ENCODE measurements around the gene ZFYVE27.

ZFYVE27 gene

DNA sequence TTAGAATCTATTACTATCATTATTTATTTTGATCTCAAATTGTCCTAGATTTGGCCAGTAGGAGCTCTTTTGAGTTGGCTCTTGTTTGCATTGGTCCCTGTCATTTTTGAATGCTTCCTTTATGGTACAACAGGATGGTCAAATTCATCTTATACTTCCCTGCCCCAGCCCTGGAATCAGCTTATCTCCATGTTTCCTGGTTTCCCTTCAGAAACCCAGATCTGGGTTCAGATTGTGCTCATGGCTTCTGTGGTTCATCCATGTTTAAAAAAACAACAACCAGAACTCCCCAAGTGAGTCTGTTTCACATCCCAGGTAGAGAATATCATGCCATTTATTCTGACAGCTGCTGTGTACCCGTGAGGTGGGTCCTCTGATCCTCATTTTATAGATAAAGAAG is 10.6 kb downstream of the ZFYVE27 start:
- no peak overlapping the region for H3K27ac ChIP-seq (ENCODE audit: insufficient read depth, low read depth, low read length, poor library complexity, severe bottlenecking)
- peaks cover 13% of the 10 kb centered on the region for H3K36me3 ChIP-seq (ENCODE audit: control insufficient read depth, insufficient read depth, low read length)
- H3K4me3 ChIP-seq (ENCODE audit: insufficient read depth, low read depth, low read length), result no peak overlapping the region
- 85 to 93% methylated on average over 1 of the region's 1 CpG for WGBS, 2 experiments
- H3K9me3 ChIP-seq (ENCODE audit: control insufficient read depth, low read length), result no peaks in the 10 kb centered on the region
- H3K27me3 ChIP-seq (ENCODE audit: control insufficient read depth, insufficient read depth, low read length, poor library complexity, severe bottlenecking), result no peaks in the 10 kb centered on the region
- no peaks in the 10 kb centered on the region for H3K4me1 ChIP-seq (ENCODE audit: control insufficient read depth, insufficient read depth, low read length)

DNA sequence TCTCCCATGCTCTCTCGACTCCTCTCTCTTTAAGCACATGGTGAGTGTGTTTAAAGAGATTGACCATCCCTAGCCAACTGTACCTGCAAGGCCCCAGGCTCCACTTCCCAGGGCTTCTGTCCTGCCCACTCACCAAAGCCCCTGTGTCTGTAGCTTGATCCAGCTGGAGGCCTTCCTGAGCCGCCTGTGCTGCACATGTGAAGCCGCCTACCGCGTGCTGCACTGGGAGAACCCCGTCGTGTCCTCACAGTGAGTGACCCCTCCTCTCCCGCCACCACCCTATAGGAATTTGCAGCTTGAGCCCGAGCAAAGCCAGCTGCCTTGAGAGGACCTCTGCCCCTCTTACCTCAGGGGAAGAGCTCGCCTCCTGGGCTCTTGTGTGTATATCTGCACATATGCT is 11.2 kb downstream of the ZFYVE27 start:
- peaks cover 13% of the 10 kb centered on the region for H3K36me3 ChIP-seq (ENCODE audit: control insufficient read depth, insufficient read depth, low read length)
- H3K4me1 ChIP-seq (ENCODE audit: control insufficient read depth, insufficient read depth, low read length), result no peaks in the 10 kb centered on the region
- WGBS, 2 experiments, result 92 to 95% methylated on average over 10 of the region's 10 CpGs
- H3K4me3 ChIP-seq (ENCODE audit: insufficient read depth, low read depth, low read length), result no peak overlapping the region
- no peaks in the 10 kb centered on the region for H3K9me3 ChIP-seq (ENCODE audit: control insufficient read depth, low read length)
- H3K27me3 ChIP-seq (ENCODE audit: control insufficient read depth, insufficient read depth, low read length, poor library complexity, severe bottlenecking), result no peaks in the 10 kb centered on the region
- H3K27ac ChIP-seq (ENCODE audit: insufficient read depth, low read depth, low read length, poor library complexity, severe bottlenecking), result no peak overlapping the region

DNA sequence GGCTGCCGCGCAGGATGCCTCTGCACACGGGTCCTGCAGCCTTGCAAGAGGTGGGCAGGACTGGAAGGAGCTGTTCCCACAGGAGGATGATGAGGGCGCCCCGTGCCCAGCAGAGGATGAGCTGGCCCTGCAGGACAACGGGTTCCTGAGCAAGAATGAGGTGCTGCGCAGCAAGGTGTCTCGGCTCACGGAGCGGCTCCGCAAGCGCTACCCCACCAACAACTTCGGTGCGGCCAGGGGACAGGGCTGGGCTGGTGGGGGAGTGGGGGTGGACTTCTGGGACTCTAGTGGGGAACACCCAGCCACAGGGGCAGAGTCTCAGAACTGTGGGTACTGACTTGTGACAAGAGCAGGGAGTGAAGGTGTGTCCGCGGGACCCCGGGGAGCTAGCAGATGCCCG is 16.0 kb downstream of the ZFYVE27 start:
- no peak overlapping the region for H3K27ac ChIP-seq (ENCODE audit: insufficient read depth, low read depth, low read length, poor library complexity, severe bottlenecking)
- H3K9me3 ChIP-seq (ENCODE audit: control insufficient read depth, low read length), result no peaks in the 10 kb centered on the region
- no peak overlapping the region for H3K4me3 ChIP-seq (ENCODE audit: insufficient read depth, low read depth, low read length)
- WGBS, 2 experiments, result 95 to 96% methylated on average over 18 of the region's 18 CpGs
- H3K4me1 ChIP-seq (ENCODE audit: control insufficient read depth, insufficient read depth, low read length), result no peaks in the 10 kb centered on the region
- peaks cover 8% of the 10 kb centered on the region for H3K36me3 ChIP-seq (ENCODE audit: control insufficient read depth, insufficient read depth, low read length)
- no peaks in the 10 kb centered on the region for H3K27me3 ChIP-seq (ENCODE audit: control insufficient read depth, insufficient read depth, low read length, poor library complexity, severe bottlenecking)

DNA sequence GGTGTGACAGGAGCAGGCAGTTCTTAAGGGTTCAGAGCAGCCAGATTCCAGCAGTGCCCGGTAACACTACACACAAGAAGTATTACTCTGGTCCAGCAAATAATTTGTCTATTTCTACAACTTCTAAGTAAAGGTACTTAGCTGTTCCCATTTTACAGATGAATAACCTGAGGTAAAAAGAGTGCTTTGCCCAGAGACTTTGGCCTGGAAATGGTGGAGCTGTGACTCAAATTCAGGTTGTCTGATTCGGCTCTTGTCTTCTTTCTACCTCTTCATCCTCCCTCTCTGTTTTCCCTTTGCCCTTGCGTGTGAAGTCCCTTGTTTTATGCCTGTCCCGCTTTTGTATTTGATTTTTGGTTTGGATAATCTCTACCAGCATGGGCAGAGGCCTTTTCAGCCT is 17.8 kb downstream of the ZFYVE27 start:
- H3K36me3 ChIP-seq (ENCODE audit: control insufficient read depth, insufficient read depth, low read length), result peaks cover 6% of the 10 kb centered on the region
- H3K27ac ChIP-seq (ENCODE audit: insufficient read depth, low read depth, low read length, poor library complexity, severe bottlenecking), result no peak overlapping the region
- H3K4me3 ChIP-seq (ENCODE audit: insufficient read depth, low read depth, low read length), result no peak overlapping the region
- no peaks in the 10 kb centered on the region for H3K9me3 ChIP-seq (ENCODE audit: control insufficient read depth, low read length)
- WGBS, 2 experiments, result 83 to 87% methylated on average over 4 of the region's 4 CpGs
- H3K4me1 ChIP-seq (ENCODE audit: control insufficient read depth, insufficient read depth, low read length), result no peaks in the 10 kb centered on the region
- no peaks in the 10 kb centered on the region for H3K27me3 ChIP-seq (ENCODE audit: control insufficient read depth, insufficient read depth, low read length, poor library complexity, severe bottlenecking)

DNA sequence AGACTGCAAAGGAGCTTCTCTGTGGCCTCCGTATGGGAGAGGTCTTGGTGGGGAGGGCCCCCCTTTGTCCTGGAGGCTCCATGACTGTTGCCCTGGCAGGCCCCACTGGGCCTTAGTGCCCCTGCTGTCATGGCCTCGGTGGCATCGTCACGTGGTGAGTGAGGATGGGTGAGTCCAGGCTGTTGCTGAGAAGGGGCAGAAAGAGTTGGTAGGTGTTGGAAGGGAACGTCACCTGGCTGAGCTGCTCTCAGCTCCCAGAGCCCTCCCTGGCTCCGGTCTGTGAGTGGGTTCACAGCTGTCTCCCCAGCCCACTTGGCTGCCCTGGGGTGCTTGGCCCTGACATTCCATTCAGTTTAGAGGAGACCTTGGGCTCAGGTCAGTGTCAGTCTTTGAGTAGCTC is 18.8 kb downstream of the ZFYVE27 start:
- H3K4me1 ChIP-seq (ENCODE audit: control insufficient read depth, insufficient read depth, low read length), result no peaks in the 10 kb centered on the region
- no peak overlapping the region for H3K27ac ChIP-seq (ENCODE audit: insufficient read depth, low read depth, low read length, poor library complexity, severe bottlenecking)
- no peaks in the 10 kb centered on the region for H3K27me3 ChIP-seq (ENCODE audit: control insufficient read depth, insufficient read depth, low read length, poor library complexity, severe bottlenecking)
- H3K9me3 ChIP-seq (ENCODE audit: control insufficient read depth, low read length), result no peaks in the 10 kb centered on the region
- H3K36me3 ChIP-seq (ENCODE audit: control insufficient read depth, insufficient read depth, low read length), result peaks cover 4% of the 10 kb centered on the region
- H3K4me3 ChIP-seq (ENCODE audit: insufficient read depth, low read depth, low read length), result no peak overlapping the region
- 92 to 95% methylated on average over 6 of the region's 6 CpGs for WGBS, 2 experiments

DNA sequence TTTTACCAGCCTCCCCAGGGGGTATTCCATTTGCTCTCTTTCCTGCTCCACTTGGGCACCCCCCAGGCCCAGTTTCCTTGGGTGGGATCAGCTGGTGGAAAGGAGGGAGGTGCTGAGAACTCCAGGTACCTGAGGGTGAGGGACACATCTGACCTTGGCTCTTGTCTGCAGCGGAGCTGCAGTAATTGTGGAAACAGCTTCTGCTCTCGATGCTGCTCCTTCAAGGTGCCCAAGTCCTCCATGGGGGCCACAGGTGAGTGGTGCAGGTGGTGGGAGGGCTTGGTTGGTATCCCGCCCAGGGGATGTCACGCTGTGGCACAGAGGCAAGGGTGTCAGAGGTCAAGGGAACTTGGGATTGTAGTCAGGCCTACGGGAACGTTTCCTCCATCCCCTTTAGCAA is 20.5 kb downstream of the ZFYVE27 start:
- peaks cover 4% of the 10 kb centered on the region for H3K36me3 ChIP-seq (ENCODE audit: control insufficient read depth, insufficient read depth, low read length)
- H3K27ac ChIP-seq (ENCODE audit: insufficient read depth, low read depth, low read length, poor library complexity, severe bottlenecking), result no peak overlapping the region
- WGBS, 2 experiments, result 93 to 98% methylated on average over 6 of the region's 6 CpGs

DNA sequence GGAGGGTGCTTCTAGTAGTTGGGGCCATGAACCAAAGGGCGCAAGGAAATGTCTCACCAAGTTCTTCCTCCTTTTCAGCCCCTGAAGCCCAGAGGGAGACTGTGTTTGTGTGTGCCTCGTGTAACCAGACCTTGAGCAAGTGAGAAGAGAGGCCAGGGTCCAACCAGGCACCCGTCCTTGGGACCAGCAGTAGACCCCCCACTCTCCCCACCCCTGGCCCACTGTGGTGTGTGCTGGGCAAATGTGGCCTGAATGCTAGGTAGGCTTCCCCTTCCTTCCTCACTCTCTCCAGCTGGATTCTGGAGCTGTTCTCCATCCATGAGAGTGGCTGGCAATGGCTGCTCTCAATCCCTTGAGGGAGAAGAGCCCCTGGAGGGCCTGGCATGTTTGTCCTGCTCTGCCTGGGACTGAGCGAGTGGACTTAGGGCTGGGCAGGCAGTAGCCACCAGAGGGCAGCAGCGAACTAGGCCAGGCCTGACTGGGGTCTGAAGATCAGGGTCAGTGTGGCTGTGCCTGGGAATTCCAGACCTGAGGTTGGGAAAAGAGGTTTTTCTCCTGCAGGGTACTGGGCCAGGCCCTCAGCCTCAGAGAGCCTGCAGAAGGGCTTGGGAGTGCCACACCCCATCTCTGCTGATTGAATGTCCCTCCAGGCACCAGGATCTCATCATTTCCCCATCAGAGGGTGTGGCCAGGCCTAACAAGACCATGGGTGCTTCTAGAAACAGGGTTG is 22.4 kb downstream of the ZFYVE27 start:
- Histone ChIP-seq H3K9me3 (ENCODE audit: control insufficient read depth, low read length) (no peaks in the 10 kb centered on the region), H3K27ac (ENCODE audit: insufficient read depth, low read depth, low read length, poor library complexity, severe bottlenecking) (no peak overlapping the region), H3K27me3 (ENCODE audit: control insufficient read depth, insufficient read depth, low read length, poor library complexity, severe bottlenecking) (no peaks in the 10 kb centered on the region), H3K36me3 (ENCODE audit: control insufficient read depth, insufficient read depth, low read length) (peaks cover 4% of the 10 kb centered on the region), H3K4me3 (ENCODE audit: insufficient read depth, low read depth, low read length) (no peak overlapping the region), H3K4me1 (ENCODE audit: control insufficient read depth, insufficient read depth, low read length) (peaks cover 14% of the 10 kb centered on the region)
- WGBS, 2 experiments, result 56 to 58% methylated on average over 5 of the region's 5 CpGs

More for the DNA sequence above, 20.5 kb downstream of the ZFYVE27 start:
- Histone ChIP-seq H3K9me3 (ENCODE audit: control insufficient read depth, low read length) (no peaks in the 10 kb centered on the region), H3K4me3 (ENCODE audit: insufficient read depth, low read depth, low read length) (no peak overlapping the region), H3K27me3 (ENCODE audit: control insufficient read depth, insufficient read depth, low read length, poor library complexity, severe bottlenecking) (no peaks in the 10 kb centered on the region), H3K4me1 (ENCODE audit: control insufficient read depth, insufficient read depth, low read length) (peaks cover 3% of the 10 kb centered on the region)

DNA sequence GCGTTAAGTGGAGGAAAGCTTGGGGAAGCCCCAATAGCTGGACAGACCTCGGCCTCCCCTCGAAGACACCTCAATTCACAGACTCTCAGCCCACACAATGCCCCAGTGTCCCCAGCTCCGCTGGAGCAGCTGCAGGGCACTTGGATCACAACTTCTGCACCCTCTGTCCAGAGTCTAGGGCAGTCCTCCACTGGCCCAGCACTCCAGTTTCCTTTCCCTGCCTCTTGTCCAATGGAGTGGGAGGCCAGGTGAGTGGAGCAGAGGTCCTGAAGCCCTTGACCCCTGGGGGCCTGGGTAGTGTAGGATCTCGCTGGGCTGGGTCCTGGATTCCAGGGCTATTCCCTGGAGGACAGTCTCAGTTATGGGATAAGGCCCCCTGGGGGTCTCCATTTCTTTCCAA is 23.0 kb downstream of the ZFYVE27 start:
- Histone ChIP-seq H3K4me1 (ENCODE audit: control insufficient read depth, insufficient read depth, low read length) (peaks cover 14% of the 10 kb centered on the region), H3K36me3 (ENCODE audit: control insufficient read depth, insufficient read depth, low read length) (peaks cover 4% of the 10 kb centered on the region), H3K27ac (ENCODE audit: insufficient read depth, low read depth, low read length, poor library complexity, severe bottlenecking) (no peak overlapping the region), H3K4me3 (ENCODE audit: insufficient read depth, low read depth, low read length) (no peak overlapping the region), H3K9me3 (ENCODE audit: control insufficient read depth, low read length) (no peaks in the 10 kb centered on the region), H3K27me3 (ENCODE audit: control insufficient read depth, insufficient read depth, low read length, poor library complexity, severe bottlenecking) (no peaks in the 10 kb centered on the region)
- WGBS, 2 experiments, result 87 to 89% methylated on average over 5 of the region's 5 CpGs

DNA sequence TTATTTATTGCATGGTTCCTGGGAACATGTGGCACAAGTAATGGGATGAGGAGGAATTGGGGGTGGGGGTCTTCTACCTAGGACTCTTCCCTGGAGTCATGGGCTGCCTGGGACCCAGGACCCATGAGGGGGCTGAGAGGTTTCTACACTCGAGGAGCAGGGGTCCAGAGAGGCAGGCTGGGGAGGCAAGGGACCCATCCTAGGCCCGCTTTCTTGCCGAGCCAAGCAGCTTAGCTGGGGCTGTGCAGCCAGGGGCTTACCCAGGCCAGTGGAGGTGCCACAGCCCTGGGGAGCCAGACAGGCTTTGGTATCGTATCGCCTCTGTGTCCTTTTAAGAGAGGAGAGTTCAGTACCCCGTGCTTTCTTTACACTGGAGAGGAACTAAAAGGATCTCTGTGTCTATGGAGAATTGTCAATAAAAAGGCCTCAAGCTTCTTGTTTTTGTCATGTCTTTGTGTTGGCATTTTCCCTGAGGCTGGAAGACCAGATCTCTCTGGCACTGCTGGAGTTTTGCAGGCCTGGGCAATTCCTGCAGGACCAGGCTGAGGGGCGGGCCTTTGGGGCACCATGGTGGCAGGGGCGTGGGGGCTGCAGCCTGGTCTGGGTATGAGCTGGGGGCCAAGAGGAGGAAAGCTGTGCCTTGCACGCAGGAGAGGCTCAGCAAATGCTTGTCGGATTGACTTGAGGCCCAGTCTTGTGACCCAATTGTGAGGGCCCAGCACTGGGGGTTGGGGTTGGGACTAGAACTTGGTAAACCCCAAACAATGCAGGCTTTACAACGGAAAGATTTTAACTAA is 23.7 kb downstream of the ZFYVE27 start:
- no peak overlapping the region for H3K4me3 ChIP-seq (ENCODE audit: insufficient read depth, low read depth, low read length)
- H3K9me3 ChIP-seq (ENCODE audit: control insufficient read depth, low read length), result no peaks in the 10 kb centered on the region
- no peak overlapping the region for H3K27ac ChIP-seq (ENCODE audit: insufficient read depth, low read depth, low read length, poor library complexity, severe bottlenecking)
- H3K36me3 ChIP-seq (ENCODE audit: control insufficient read depth, insufficient read depth, low read length), result no peaks in the 10 kb centered on the region
- peaks cover 14% of the 10 kb centered on the region for H3K4me1 ChIP-seq (ENCODE audit: control insufficient read depth, insufficient read depth, low read length)
- H3K27me3 ChIP-seq (ENCODE audit: control insufficient read depth, insufficient read depth, low read length, poor library complexity, severe bottlenecking), result no peaks in the 10 kb centered on the region
- WGBS, 2 experiments, result 84 to 90% methylated on average over 11 of the region's 11 CpGs

DNA sequence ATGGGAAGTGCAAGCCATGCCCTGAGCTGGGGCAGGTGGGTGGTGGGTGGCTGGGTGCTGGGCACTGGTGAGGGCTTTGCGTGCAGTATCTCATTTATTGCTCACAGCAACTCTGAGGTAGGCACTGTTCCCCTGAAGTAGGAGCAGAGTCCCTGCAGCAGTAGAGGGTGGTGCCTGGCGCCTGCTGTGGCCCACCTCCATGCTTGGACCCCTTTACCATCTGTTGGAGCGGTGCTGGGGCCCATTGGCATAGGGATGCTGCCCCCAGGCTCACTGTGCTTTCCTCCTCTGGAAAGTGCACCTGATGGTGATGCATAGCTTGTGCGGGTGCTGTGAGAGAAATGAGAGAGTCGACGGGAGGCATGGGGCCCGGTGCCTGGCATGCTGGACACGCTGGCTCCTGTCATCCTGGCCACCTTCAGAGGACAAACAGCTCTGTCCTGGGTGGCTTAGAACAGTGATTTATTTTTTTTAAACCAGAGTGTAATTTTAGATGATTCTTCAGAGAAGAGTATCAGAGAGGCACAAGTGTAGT is 24.5 kb downstream of the ZFYVE27 start:
- 96 to 98% methylated on average over 8 of the region's 8 CpGs for WGBS, 2 experiments
- Histone ChIP-seq H3K36me3 (ENCODE audit: control insufficient read depth, insufficient read depth, low read length) (no peaks in the 10 kb centered on the region), H3K27me3 (ENCODE audit: control insufficient read depth, insufficient read depth, low read length, poor library complexity, severe bottlenecking) (no peaks in the 10 kb centered on the region), H3K27ac (ENCODE audit: insufficient read depth, low read depth, low read length, poor library complexity, severe bottlenecking) (no peak overlapping the region), H3K4me1 (ENCODE audit: control insufficient read depth, insufficient read depth, low read length) (peaks cover 14% of the 10 kb centered on the region), H3K9me3 (ENCODE audit: control insufficient read depth, low read length) (no peaks in the 10 kb centered on the region), H3K4me3 (ENCODE audit: insufficient read depth, low read depth, low read length) (no peak overlapping the region)

Data from ectodermal cell (in vitro differentiated cells).